ENCODE measurements around the gene YBEY. TPM values are rescaled to one million over a fixed set of nuclear protein-coding genes. Genes with fewer than 3 reads are reported as not detected.

The YBEY gene
- total and polyA plus RNA-seq, 4 donors = 7.6 to 32.1 (median 15.1) TPM

DNA sequence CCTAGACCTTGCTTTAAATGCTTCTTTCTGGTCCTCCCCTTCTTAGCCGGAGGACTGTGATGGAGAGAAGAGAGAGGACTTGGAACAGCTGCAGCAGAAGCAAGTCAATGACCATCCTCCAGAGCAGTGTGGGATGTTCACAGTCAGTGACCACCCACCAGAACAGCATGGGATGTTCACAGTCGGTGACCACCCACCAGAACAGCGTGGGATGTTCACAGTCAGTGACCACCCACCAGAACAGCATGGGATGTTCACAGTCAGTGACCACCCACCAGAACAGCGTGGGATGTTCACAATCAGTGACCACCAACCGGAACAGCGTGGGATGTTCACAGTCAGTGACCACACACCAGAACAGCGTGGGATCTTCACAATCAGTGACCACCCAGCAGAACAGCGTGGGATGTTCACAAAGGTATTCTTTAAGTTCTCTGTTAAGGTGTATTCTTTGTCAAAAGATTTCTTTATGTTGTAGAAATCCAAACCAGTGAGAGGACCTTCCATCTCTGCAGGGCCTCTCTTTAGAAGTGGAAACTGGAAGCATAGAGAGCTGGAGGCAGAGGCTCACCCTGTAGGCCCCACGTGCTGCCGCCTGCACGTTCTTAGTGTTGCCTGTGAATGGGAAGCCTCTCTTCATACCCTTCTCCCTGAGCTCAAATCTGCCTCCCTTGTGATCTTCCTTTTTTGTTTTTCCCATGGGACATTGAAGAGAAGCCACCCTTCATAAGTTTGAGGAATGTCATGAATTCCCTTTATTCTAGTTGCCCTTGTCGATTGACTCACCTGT lies 48.4 kb downstream of the YBEY start:
- 93 to 96% methylated on average over 12 of the region's 12 CpGs for WGBS, 2 donors
- no peak for DNase-seq
- H3K36me3 ChIP-seq (ENCODE audit: control insufficient read depth in 4 of 4, insufficient read depth in 4 of 4, low read length in 4 of 4) = peaks cover 13 to 26% (median 23%) of the 10 kb centered on the region in 4 donors

DNA sequence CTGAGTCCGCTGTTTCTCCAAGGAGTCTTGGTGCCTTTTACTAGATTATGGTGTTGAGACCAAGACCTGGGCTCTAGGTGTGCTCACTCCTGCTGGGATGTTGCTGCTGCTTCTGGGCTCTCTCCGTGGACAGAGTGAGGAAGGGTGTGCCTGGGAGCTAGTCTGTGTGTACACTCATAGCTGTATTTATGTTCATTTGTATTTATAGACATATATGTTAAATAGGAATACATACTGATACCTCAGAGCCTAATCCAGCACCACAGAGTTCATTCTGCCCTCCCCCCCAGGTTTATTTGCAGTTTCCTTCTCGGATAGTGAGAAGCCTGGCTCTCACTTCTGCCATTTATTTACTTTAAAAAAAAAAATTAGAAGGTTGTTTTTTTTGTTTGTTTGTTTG lies 50.5 kb downstream of the YBEY start:
- WGBS, 2 donors = 95 to 97% methylated on average over 3 of the region's 3 CpGs
- no peak overlapping the region for H3K4me3 ChIP-seq
- H3K4me1 ChIP-seq (ENCODE audit: control insufficient read depth in 5 of 5, insufficient read depth in 5 of 5, low read length in 5 of 5) = no peaks in the 10 kb centered on the region
- DNase-seq = no peak
- H3K9me3 ChIP-seq (ENCODE audit: control insufficient read depth in 4 of 4, insufficient read depth in 3 of 4, low read length in 3 of 4) = no peaks in the 10 kb centered on the region
- no peak overlapping the region for H3K9ac ChIP-seq (ENCODE audit: insufficient read depth in 1 of 2, low read length in 2 of 2)
- H3K27ac ChIP-seq (ENCODE audit: low read depth in 1 of 2, low read length in 1 of 2) = no peak overlapping the region
- H3K36me3 ChIP-seq (ENCODE audit: control insufficient read depth in 4 of 4, insufficient read depth in 4 of 4, low read length in 4 of 4) = peaks cover 13 to 26% (median 19%) of the 10 kb centered on the region in 4 donors
- H3K27me3 ChIP-seq (ENCODE audit: control insufficient read depth in 3 of 3, insufficient read depth in 3 of 3, low read length in 2 of 3) = no peaks in the 10 kb centered on the region
- TF ChIP-seq, protein P1, sequence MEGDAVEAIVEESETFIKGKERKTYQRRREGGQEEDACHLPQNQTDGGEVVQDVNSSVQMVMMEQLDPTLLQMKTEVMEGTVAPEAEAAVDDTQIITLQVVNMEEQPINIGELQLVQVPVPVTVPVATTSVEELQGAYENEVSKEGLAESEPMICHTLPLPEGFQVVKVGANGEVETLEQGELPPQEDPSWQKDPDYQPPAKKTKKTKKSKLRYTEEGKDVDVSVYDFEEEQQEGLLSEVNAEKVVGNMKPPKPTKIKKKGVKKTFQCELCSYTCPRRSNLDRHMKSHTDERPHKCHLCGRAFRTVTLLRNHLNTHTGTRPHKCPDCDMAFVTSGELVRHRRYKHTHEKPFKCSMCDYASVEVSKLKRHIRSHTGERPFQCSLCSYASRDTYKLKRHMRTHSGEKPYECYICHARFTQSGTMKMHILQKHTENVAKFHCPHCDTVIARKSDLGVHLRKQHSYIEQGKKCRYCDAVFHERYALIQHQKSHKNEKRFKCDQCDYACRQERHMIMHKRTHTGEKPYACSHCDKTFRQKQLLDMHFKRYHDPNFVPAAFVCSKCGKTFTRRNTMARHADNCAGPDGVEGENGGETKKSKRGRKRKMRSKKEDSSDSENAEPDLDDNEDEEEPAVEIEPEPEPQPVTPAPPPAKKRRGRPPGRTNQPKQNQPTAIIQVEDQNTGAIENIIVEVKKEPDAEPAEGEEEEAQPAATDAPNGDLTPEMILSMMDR (IDR thresholded peaks at IDR 0.05; ENCODE audit: control extremely low read depth, extremely low read depth) = no peak
- no peak for ATAC-seq (ENCODE audit: insufficient read depth, low FRiP score)

More for the DNA sequence above, 48.4 kb downstream of the YBEY start:
- no peak overlapping the region for H3K4me3 ChIP-seq
- TF ChIP-seq, protein P1 (IDR thresholded peaks at IDR 0.05; ENCODE audit: control extremely low read depth, extremely low read depth) = no peak
- ATAC-seq (ENCODE audit: insufficient read depth, low FRiP score) = no peak
- H3K27ac ChIP-seq (ENCODE audit: low read depth in 1 of 2, low read length in 1 of 2) = no peak overlapping the region
- H3K27me3 ChIP-seq (ENCODE audit: control insufficient read depth in 3 of 3, insufficient read depth in 3 of 3, low read length in 2 of 3) = no peaks in the 10 kb centered on the region
- no peaks in the 10 kb centered on the region for H3K9me3 ChIP-seq (ENCODE audit: control insufficient read depth in 4 of 4, insufficient read depth in 3 of 4, low read length in 3 of 4)
- no peaks in the 10 kb centered on the region for H3K4me1 ChIP-seq (ENCODE audit: control insufficient read depth in 5 of 5, insufficient read depth in 5 of 5, low read length in 5 of 5)
- H3K9ac ChIP-seq (ENCODE audit: insufficient read depth in 1 of 2, low read length in 2 of 2) = no peak overlapping the region

DNA sequence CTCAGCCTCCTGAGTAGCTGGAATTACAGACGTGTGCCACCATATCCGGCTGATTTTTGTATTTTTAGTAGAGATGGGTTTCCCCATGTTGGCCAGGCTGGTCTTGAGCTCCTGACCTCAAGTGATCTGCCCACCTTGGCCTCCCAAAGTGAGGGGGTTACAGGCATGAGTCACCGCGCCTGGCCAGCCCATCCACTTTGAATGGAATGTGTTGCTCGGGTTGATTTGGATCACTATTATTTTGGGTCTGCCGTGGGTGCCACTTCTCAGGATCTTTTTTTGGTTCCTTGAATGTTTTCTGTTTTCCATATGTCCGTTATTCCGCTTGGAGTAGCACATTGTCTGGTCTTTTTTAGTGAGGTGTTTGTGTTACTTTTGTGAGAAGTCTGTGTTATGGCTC lies 54.9 kb downstream of the YBEY start:
- 95 to 96% methylated on average over 8 of the region's 8 CpGs for WGBS, 2 donors
- no peak overlapping the region for H3K9ac ChIP-seq (ENCODE audit: insufficient read depth in 1 of 2, low read length in 2 of 2)
- no peaks in the 10 kb centered on the region for H3K4me1 ChIP-seq (ENCODE audit: control insufficient read depth in 5 of 5, insufficient read depth in 5 of 5, low read length in 5 of 5)
- no peaks in the 10 kb centered on the region for H3K27me3 ChIP-seq (ENCODE audit: control insufficient read depth in 3 of 3, insufficient read depth in 3 of 3, low read length in 2 of 3)
- H3K27ac ChIP-seq (ENCODE audit: low read depth in 1 of 2, low read length in 1 of 2) = no peak overlapping the region
- H3K4me3 ChIP-seq = no peak overlapping the region
- peaks cover 0 to 24% (median 16%) of the 10 kb centered on the region in 4 donors for H3K36me3 ChIP-seq (ENCODE audit: control insufficient read depth in 4 of 4, insufficient read depth in 4 of 4, low read length in 4 of 4)
- TF ChIP-seq, protein P1 (IDR thresholded peaks at IDR 0.05; ENCODE audit: control extremely low read depth, extremely low read depth) = no peak
- DNase-seq (no peak), ATAC-seq (ENCODE audit: insufficient read depth, low FRiP score) (no peak)
- H3K9me3 ChIP-seq (ENCODE audit: control insufficient read depth in 4 of 4, insufficient read depth in 3 of 4, low read length in 3 of 4) = no peaks in the 10 kb centered on the region

Data from lung (tissue), 12 donors.